Dorsolateral prefrontal cortex (tissue), 118 donors: ENCODE results near the gene MSMP. TPM values are rescaled to one million over a fixed set of nuclear protein-coding genes. Genes with fewer than 3 reads are reported as not detected.

Source experiments
- microRNA-seq, 43 experiments: library from miRNA; unstranded; fragments of <30 nt; microRNA quantifications; one replicate each; pipeline ENCODE4 v1.2.0, GENCODE V29; 2022
- total RNA-seq, 120 experiments: library from RNA; stranded (reverse); gene quantifications; one replicate each; pipeline versions ENCODE4 v1.2.3 to v1.2.4, GENCODE V29; 2022

The MSMP gene
- total RNA-seq, 120 experiments from 2014 or later, result 0.68 to 8.6 (median 1.2) TPM; not detected in 98

Small RNA genes lying within 50 kb of the gene (microRNA-seq; reads per million reads assigned to microRNA genes)
- gene MIR6852 (0 to 1.6 (median 0) reads per million in 43 experiments), gene MIR6853 (0 to 6.4 (median 0.85) reads per million in 43 experiments)

Other genes starting within 250 kb of the MSMP start
- 10 to 100 TPM; 37.3 to 76.3 (median 48.8) TPM for gene TESK1, start 149.0 kb downstream of the MSMP start, total RNA-seq
- gene CD72, start 135.9 kb downstream of the MSMP start, total RNA-seq, result 1 to 10 TPM in 110 of 120 experiments, under 1 TPM in 10; 0.48 to 5.7 (median 2.3) TPM
- gene SIT1, start 103.3 kb downstream of the MSMP start, total RNA-seq, result under 1 TPM in 5 of 120 experiments, not detected in 115; 0.38 to 0.64 (median 0.43) TPM
- 1,000 to 10,000 TPM in 119 of 120 experiments, 100 to 1,000 TPM in 1; 532 to 8,708 (median 3,979) TPM for gene RMRP, start 96.3 kb downstream of the MSMP start, total RNA-seq
- 10 to 100 TPM; 11.4 to 26.1 (median 18.2) TPM for gene CCDC107, start 96.0 kb downstream of the MSMP start, total RNA-seq
- gene ARHGEF39, start 89.1 kb downstream of the MSMP start, total RNA-seq, result 1 to 10 TPM in 16 of 120 experiments, under 1 TPM in 69, not detected in 35; 0.11 to 2.3 (median 0.57) TPM
- gene CA9, start 80.3 kb downstream of the MSMP start, total RNA-seq, result 1 to 10 TPM in 19 of 120 experiments, under 1 TPM in 31, not detected in 70; 0.34 to 6.1 (median 0.82) TPM
- 100 to 1,000 TPM in 6 of 120 experiments, 10 to 100 TPM in 114; 10.9 to 287 (median 32.6) TPM for gene TPM2, start 64.4 kb downstream of the MSMP start, total RNA-seq
- gene TLN1, start 22.1 kb downstream of the MSMP start, total RNA-seq, result 100 to 1,000 TPM in 81 of 120 experiments, 10 to 100 TPM in 39; 65.1 to 206 (median 112) TPM
- 10 to 100 TPM; 30.1 to 53.9 (median 40.9) TPM for gene CREB3, start 21.6 kb downstream of the MSMP start, total RNA-seq
- gene GBA2, start 5.0 kb downstream of the MSMP start, total RNA-seq, result 100 to 1,000 TPM in 98 of 120 experiments, 10 to 100 TPM in 22; 79.3 to 156 (median 112) TPM
- 10 to 100 TPM; 30.0 to 52.9 (median 38.4) TPM for gene RGP1, start 5.0 kb downstream of the MSMP start, total RNA-seq
- 10 to 100 TPM; 14.2 to 44.6 (median 25.2) TPM for gene NPR2, start 37.3 kb upstream of the MSMP start, total RNA-seq
- gene SPAG8, start 58.0 kb upstream of the MSMP start, total RNA-seq, result 10 to 100 TPM in 42 of 120 experiments, 1 to 10 TPM in 78; 2.9 to 19.2 (median 9.0) TPM
- 10 to 100 TPM; 16.1 to 49.1 (median 32.2) TPM for gene HINT2, start 60.8 kb upstream of the MSMP start, total RNA-seq
- under 1 TPM in 2 of 120 experiments, not detected in 118; 0.26 to 0.75 TPM for gene FAM221B, start 74.5 kb upstream of the MSMP start, total RNA-seq
- 10 to 100 TPM; 40.1 to 83.0 (median 60.2) TPM for gene TMEM8B, start 75.0 kb upstream of the MSMP start, total RNA-seq
- gene OR13J1, start 116.1 kb upstream of the MSMP start, total RNA-seq, result not detected
- 10 to 100 TPM in 3 of 120 experiments, 1 to 10 TPM in 115, under 1 TPM in 2; 0.75 to 11.9 (median 3.8) TPM for gene HRCT1, start 151.9 kb upstream of the MSMP start, total RNA-seq
- 10 to 100 TPM in 5 of 120 experiments, 1 to 10 TPM in 115; 1.5 to 13.9 (median 4.7) TPM for gene SPAAR, start 155.2 kb upstream of the MSMP start, total RNA-seq
- under 1 TPM in 7 of 120 experiments, not detected in 113; 0.44 to 0.88 (median 0.59) TPM for gene OR2S2, start 203.9 kb upstream of the MSMP start, total RNA-seq